Mesodermal cell (in vitro differentiated cells): ENCODE results near the gene SPHK2.
"Not testable (repeated sequence)": the region's sequence is repeated elsewhere in the genome, so short reads cannot be mapped to it uniquely, and the experiment has no call there.

ENCODE experiments used
- H3K27ac ChIP-seq: 2 replicates; pipeline ENCODE4 v1.7.0; 2013; ENCODE audit warnings: mild to moderate bottlenecking, low read depth, low read length, moderate library complexity; ENCODE audit not compliant: severe bottlenecking
- H3K36me3 ChIP-seq: 2 replicates; pipeline ENCODE4 v1.7.1; 2013; ENCODE audit warnings: mild to moderate bottlenecking, low read length, moderate library complexity; ENCODE audit not compliant: control insufficient read depth, insufficient read depth
- H3K4me1 ChIP-seq: one replicate; pipeline ENCODE4 v1.7.1; 2013; ENCODE audit warnings: mild to moderate bottlenecking, low read length; ENCODE audit not compliant: insufficient read depth, control insufficient read depth, poor library complexity, severe bottlenecking
- H3K4me3 ChIP-seq: 2 replicates; pipeline ENCODE4 v1.7.0; 2013; ENCODE audit warnings: low read length, control low read depth, mild to moderate bottlenecking; ENCODE audit not compliant: insufficient read depth, poor library complexity, severe bottlenecking; ENCODE audit errors: extremely low read depth
- H3K9me3 ChIP-seq: 2 replicates; pipeline ENCODE4 v1.7.1; 2013; ENCODE audit warnings: mild to moderate bottlenecking, low read length, moderate library complexity; ENCODE audit not compliant: control insufficient read depth
- WGBS, 2 experiments: methylation state at CpG; one replicate each; pipeline ENCODE4 v1.1.5; 2013; ENCODE audit warnings: missing lambda C conversion rate in 2 of 2; ENCODE audit not compliant: insufficient coverage in 2 of 2; 5-methylcytosine and 5-hydroxymethylcytosine counted together

SPHK2 gene

GRCh38 chr19:48625891-48626327 is 6.6 kb downstream of the SPHK2 start:
- no peak overlapping the region for H3K27ac ChIP-seq
- peaks cover 12% of the 10 kb centered on the region for H3K4me1 ChIP-seq
- peaks cover 5% of the 10 kb centered on the region for H3K36me3 ChIP-seq
- no peaks in the 10 kb centered on the region for H3K9me3 ChIP-seq
- WGBS, 2 experiments: 98 to 99% methylated on average over 25 to 30 of the region's 30 CpGs
- no peak overlapping the region for H3K4me3 ChIP-seq

DNA sequence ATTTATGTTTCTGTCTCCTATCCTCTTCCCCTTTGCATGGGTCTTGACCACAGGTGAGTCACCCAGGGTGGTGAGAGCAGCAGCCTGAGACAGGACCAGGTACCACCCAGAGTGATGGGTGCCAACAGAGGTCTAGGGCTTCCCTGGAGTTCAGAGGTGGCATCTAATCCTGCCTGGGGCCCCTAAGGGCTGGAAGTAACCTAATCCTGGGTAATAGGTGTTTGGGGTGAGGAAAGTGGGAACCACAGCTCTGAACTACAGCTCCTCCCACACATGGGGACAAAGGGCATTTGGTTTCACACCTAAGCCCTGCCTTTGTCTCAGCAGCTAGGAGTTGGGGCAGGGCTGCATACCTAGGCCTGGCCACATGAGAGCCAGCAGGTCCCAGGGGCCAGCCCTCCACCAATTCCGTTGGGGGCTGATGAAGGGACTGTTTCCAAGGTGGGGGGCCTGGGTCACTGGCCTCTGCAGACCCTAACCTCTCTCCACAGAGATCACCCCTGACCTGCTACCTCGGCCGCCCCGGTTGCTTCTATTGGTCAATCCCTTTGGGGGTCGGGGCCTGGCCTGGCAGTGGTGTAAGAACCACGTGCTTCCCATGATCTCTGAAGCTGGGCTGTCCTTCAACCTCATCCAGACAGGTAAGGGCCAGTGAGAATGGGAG is 8.0 kb downstream of the SPHK2 start:
- peaks cover 5% of the 10 kb centered on the region for H3K36me3 ChIP-seq
- no peak overlapping the region for H3K4me3 ChIP-seq
- H3K4me1 ChIP-seq: peaks cover 13% of the 10 kb centered on the region
- H3K27ac ChIP-seq: no peak overlapping the region
- H3K9me3 ChIP-seq: no peaks in the 10 kb centered on the region
- 79 to 100% methylated on average over 2 to 3 of the region's 6 CpGs for WGBS, 2 experiments

DNA sequence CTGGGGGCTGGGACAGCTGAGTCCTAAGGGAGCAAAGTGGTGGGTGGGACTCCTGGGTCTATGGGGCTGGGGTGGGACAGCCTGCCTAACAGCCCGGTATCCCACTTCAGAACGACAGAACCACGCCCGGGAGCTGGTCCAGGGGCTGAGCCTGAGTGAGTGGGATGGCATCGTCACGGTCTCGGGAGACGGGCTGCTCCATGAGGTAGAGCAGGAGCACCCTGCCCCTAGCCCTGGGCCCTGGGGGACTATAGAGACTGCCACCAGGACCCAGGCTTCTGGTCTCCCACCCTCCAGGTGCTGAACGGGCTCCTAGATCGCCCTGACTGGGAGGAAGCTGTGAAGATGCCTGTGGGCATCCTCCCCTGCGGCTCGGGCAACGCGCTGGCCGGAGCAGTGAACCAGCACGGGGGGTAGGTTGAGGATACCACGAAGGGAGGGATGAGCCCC is 8.6 kb downstream of the SPHK2 start:
- 94 to 95% methylated on average over 12 to 14 of the region's 17 CpGs for WGBS, 2 experiments
- H3K36me3 ChIP-seq: peaks cover 5% of the 10 kb centered on the region

GRCh38 chr19:48628486-48629296 is 9.4 kb downstream of the SPHK2 start:
- WGBS, 2 experiments: 95 to 97% methylated on average over 23 to 34 of the region's 34 CpGs
- H3K4me3 ChIP-seq: no peak overlapping the region
- peaks cover 5% of the 10 kb centered on the region for H3K36me3 ChIP-seq
- peaks cover 19% of the 10 kb centered on the region for H3K4me1 ChIP-seq
- H3K9me3 ChIP-seq: no peaks in the 10 kb centered on the region
- no peak overlapping the region for H3K27ac ChIP-seq

More for the DNA sequence above, 8.6 kb downstream of the SPHK2 start:
- Histone ChIP-seq H3K4me1 (peaks cover 19% of the 10 kb centered on the region), H3K9me3 (no peaks in the 10 kb centered on the region), H3K4me3 (no peak overlapping the region), H3K27ac (no peak overlapping the region)

DNA sequence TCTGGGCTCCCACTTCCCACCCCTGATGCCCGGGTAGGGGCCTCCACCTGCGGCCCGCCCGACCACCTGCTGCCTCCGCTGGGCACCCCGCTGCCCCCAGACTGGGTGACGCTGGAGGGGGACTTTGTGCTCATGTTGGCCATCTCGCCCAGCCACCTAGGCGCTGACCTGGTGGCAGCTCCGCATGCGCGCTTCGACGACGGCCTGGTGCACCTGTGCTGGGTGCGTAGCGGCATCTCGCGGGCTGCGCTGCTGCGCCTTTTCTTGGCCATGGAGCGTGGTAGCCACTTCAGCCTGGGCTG is 9.9 kb downstream of the SPHK2 start:
- Histone ChIP-seq H3K4me3 (no peak overlapping the region), H3K9me3 (no peaks in the 10 kb centered on the region), H3K4me1 (peaks cover 22% of the 10 kb centered on the region), H3K27ac (no peak overlapping the region), H3K36me3 (peaks cover 5% of the 10 kb centered on the region)
- 97% methylated on average over 21 to 22 of the region's 22 CpGs for WGBS, 2 experiments

DNA sequence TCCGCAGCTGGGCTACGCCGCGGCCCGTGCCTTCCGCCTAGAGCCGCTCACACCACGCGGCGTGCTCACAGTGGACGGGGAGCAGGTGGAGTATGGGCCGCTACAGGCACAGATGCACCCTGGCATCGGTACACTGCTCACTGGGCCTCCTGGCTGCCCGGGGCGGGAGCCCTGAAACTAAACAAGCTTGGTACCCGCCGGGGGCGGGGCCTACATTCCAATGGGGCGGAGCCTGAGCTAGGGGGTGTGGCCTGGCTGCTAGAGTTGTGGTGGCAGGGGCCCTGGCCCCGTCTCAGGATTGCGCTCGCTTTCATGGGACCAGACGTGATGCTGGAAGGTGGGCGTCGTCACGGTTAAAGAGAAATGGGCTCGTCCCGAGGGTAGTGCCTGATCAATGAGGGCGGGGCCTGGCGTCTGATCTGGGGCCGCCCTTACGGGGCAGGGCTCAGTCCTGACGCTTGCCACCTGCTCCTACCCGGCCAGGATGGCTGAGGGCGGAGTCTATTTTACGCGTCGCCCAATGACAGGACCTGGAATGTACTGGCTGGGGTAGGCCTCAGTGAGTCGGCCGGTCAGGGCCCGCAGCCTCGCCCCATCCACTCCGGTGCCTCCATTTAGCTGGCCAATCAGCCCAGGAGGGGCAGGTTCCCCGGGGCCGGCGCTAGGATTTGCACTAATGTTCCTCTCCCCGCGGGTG is 10.4 kb downstream of the SPHK2 start:
- 39% methylated on average over 46 to 48 of the region's 48 CpGs for WGBS, 2 experiments
- Histone ChIP-seq H3K4me3 (peak overlapping the region; percentile 22), H3K4me1 (peaks cover 23% of the 10 kb centered on the region), H3K9me3 (no peaks in the 10 kb centered on the region), H3K36me3 (peaks cover 5% of the 10 kb centered on the region), H3K27ac (peak overlapping the region; percentile 29)

DNA sequence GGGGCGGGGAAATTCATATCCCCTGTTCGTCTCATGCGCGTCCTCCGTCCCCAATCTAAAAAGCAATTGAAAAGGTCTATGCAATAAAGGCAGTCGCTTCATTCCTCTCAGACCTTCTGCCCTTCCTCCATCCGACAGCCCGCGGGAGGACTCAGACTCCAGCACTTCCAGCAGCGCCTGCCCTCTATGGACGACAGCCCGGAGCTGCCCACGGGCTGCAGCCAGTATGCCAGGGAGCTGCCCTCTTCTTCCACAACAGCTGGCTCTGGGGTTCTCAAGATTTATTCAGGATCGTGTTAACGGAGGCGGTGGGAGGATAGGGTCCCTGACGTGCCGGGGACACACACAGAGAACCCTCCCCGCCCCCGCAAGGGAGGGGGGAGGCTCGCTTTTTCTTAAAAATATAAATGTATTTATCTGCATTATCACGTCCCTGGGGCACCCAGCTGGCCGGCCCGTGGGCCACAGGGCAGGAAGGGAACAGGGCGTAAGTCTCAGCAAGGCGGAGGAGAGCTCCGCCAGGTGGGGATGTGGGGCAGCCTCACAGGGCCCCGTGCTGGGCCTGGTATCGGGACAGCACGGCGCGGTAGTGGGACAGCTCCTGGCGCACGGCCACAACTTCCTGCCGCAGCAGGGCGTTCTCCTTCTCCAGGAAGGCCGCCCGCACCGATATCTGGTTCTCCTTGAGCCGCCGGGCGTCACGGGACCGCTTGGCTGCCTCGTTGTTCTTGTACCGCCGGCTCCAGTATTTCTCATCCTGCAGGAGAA is 11.2 kb downstream of the SPHK2 start:
- Histone ChIP-seq H3K4me1 (peaks cover 23% of the 10 kb centered on the region), H3K4me3 (peak overlapping the region; percentile 22), H3K27ac (peak overlapping the region; percentile 29)

GRCh38 chr19:48631225-48631624 is 11.9 kb downstream of the SPHK2 start:
- Histone ChIP-seq H3K4me3 (no peak overlapping the region), H3K4me1 (peaks cover 23% of the 10 kb centered on the region), H3K27ac (no peak overlapping the region), H3K36me3 (peaks cover 5% of the 10 kb centered on the region), H3K9me3 (no peaks in the 10 kb centered on the region)
- WGBS, 2 experiments: 87 to 90% methylated on average over 2 to 3 of the region's 3 CpGs

More for the DNA sequence above, 11.2 kb downstream of the SPHK2 start:
- H3K9me3 ChIP-seq: no peaks in the 10 kb centered on the region
- 7 to 8% methylated on average over 28 to 31 of the region's 47 CpGs for WGBS, 2 experiments
- peaks cover 5% of the 10 kb centered on the region for H3K36me3 ChIP-seq

GRCh38 chr19:48632286-48632685 is 13.0 kb downstream of the SPHK2 start:
- not testable (repeated sequence) for H3K4me3 ChIP-seq, H3K36me3 ChIP-seq, H3K9me3 ChIP-seq
- Histone ChIP-seq H3K4me1 (peaks cover 23% of the 10 kb centered on the region), H3K27ac (peak overlapping the region; percentile 29)
- WGBS, 2 experiments: 84 to 99% methylated on average over 11 of the region's 11 CpGs

GRCh38 chr19:48632692-48633147 is 13.4 kb downstream of the SPHK2 start:
- Histone ChIP-seq H3K36me3 (no peaks in the 10 kb centered on the region), H3K27ac (peak overlapping the region; percentile 29), H3K9me3 (no peaks in the 10 kb centered on the region), H3K4me3 (no peak overlapping the region), H3K4me1 (peaks cover 23% of the 10 kb centered on the region)
